ENCODE measurements around the gene CIBAR2.
A peak's percentile ranks its signal among the peaks of the same experiment; 100 is the strongest.

Gene CIBAR2

DNA sequence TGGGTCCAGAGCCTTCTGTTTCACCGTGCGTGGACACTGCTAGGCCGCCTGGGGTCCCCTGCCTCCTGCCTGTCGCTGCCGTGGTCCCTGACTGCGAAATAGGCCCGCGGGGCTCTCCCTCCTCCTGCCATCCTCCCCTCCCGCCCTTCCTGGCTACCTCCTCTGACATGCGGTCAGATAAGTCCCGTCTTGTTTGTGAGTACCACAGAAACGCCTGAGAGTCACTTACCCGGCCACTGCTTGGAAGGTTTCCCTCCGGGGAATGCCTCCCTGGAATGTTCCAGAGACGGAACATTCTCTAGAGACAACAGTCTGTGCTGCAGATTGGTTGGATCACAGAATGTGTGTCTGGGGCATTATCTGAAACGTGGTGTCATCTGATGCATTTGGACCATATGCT, 22.7 kb downstream of the CIBAR2 start:
- Mint-ChIP-seq H3K27me3 (peaks cover 47% of the 10 kb centered on the region), H3K27ac (no peak overlapping the region), H3K4me3 (no peak overlapping the region), H3K9me3 (no peaks in the 10 kb centered on the region), H3K4me1 (peaks cover 20% of the 10 kb centered on the region), H3K36me3 (no peaks in the 10 kb centered on the region)
- ATAC-seq, result no peak

DNA sequence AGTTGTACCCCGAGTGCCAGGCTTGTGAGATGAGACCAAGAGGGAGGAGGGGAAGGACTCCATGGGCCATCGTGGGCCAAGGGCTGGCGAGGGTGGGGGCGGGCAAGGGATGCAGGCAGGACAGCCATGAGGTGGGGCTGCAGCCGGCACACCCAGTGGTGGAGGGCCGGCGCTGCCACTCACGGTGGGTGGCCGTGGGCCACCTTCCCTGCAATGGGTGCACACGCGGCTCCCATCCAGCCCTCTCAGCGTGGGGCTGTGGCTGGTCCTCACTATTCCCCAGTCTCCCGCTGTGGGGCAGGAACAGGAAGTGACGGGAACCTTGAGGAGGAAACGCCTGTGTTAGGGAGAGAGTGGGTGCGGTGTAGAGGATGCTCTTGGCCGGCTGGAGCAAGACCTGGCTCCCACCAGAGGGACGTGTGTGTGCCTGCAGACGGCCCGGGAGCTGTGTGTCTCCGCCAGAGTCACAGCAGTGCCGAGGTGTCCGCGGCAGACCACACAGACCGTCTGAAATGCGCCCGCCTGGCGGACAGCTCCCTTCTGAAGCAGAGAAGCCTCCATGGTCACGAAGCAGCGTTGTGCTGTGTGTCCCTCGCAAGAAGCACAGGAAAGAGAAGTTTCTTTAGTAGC, 23.6 kb downstream of the CIBAR2 start:
- Mint-ChIP-seq H3K36me3 (no peaks in the 10 kb centered on the region), H3K27ac (no peak overlapping the region), H3K4me3 (no peak overlapping the region), H3K27me3 (peaks cover 41% of the 10 kb centered on the region), H3K4me1 (peaks cover 22% of the 10 kb centered on the region), H3K9me3 (no peaks in the 10 kb centered on the region)
- ATAC-seq, result no peak

DNA sequence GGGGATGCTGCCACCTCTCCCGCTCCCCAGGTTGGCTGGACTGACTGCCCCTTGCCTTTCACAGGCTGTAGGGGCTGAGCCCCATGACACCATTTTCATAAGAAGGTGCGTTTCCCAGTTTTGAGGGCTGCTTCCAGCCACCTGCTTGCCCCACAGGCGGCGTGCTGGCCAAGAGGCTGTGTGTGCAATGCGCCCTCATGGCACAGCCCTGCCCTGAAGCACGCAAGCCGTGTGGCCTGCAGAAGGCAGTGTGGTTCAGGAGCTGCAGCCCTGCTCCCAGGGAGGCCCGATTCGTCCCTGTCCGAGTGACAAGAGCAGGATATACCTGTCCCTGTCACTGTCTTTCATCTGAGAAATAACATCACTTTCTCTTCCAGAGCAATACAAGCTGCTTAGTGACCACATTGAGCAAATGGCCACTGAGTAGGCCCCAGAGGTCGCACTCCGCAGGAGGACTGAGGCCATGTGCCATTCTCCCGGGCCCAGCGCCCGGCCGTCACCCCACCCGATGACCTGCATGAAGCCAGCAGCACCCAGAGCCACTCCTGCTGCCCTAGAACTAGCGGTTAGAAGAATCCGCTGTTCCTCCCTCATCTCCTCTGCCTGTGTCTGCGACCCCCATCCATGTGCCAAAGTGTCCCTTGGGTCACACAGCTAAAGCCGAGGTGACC, 24.2 kb downstream of the CIBAR2 start:
- H3K27ac Mint-ChIP-seq, result no peak overlapping the region
- peaks cover 35% of the 10 kb centered on the region for H3K27me3 Mint-ChIP-seq
- no peak for ATAC-seq
- no peaks in the 10 kb centered on the region for H3K36me3 Mint-ChIP-seq
- no peak overlapping the region for H3K4me3 Mint-ChIP-seq
- peaks cover 29% of the 10 kb centered on the region for H3K4me1 Mint-ChIP-seq
- no peaks in the 10 kb centered on the region for H3K9me3 Mint-ChIP-seq

DNA sequence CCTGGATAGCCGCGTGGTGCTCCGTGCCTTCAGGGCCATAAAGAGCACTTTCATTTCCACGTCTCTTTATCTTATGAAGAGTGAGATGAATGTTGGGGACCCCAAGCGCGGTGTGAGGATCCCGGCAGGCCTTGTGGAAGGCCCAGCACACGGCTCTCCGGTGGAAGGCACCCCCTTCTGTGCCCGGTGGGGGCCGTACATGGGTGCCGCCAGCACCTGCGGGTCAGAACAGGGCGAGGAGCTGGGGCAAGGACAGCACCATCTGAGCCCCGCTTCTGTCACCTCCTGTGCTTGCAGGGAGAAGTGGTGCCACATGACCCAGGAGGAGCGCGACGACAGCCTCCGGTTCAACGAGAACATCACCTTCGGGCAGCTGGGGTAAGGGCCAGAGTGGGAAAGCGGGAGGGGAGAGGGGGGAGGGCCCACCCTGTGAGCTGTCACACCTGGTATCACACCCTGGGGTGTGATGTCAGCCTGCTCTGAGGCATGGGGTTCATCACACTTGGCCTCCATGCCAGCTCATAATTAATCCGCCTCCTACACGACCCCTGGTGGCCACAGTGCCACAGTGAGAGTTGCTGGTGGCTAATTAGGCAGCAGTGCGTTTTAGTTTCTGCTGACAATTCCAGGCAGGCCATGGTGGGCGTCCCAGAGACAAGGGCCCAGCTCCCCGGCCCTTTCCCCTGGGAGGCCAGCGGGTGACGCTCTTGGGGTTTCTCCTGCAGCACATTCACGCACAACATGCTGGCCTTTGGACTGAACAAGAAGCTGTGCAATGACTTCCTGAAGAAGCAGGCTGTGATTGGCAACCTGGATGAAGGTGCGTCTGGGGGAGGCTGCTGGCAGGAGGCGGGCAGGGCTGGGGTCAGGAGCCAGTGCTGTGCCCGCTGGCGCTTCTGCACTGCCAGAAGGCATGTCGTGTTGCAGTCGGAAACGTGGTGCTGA, 25.7 kb downstream of the CIBAR2 start:
- Mint-ChIP-seq H3K36me3 (no peaks in the 10 kb centered on the region), H3K4me1 (peaks cover 39% of the 10 kb centered on the region), H3K9me3 (no peaks in the 10 kb centered on the region), H3K4me3 (no peak overlapping the region), H3K27ac (no peak overlapping the region), H3K27me3 (peaks cover 35% of the 10 kb centered on the region)
- ATAC-seq, result peak; percentile 76

DNA sequence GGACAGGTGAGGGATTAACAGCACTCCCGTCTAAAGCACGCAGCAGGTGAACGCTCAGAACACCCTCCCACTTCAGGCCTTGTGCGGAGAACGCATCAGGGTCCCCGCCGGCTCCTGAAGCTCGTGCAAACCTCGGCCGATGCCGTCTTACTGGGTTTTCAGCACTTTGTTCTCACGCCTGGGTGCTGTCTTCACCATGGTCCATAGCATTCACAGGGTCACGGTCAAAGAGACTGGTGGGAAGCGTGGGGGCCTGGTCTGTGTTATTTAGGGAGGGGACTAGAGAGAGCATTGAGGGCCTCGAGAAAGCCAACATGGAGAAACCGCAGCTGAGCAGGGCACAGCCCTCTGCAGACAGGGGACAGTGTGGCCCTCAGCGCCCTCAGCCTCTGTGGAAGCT, 26.6 kb downstream of the CIBAR2 start:
- peaks cover 39% of the 10 kb centered on the region for H3K4me1 Mint-ChIP-seq
- ATAC-seq, result no peak
- H3K4me3 Mint-ChIP-seq, result no peak overlapping the region
- H3K36me3 Mint-ChIP-seq, result no peaks in the 10 kb centered on the region
- no peaks in the 10 kb centered on the region for H3K9me3 Mint-ChIP-seq
- no peak overlapping the region for H3K27ac Mint-ChIP-seq
- H3K27me3 Mint-ChIP-seq, result peaks cover 35% of the 10 kb centered on the region

DNA sequence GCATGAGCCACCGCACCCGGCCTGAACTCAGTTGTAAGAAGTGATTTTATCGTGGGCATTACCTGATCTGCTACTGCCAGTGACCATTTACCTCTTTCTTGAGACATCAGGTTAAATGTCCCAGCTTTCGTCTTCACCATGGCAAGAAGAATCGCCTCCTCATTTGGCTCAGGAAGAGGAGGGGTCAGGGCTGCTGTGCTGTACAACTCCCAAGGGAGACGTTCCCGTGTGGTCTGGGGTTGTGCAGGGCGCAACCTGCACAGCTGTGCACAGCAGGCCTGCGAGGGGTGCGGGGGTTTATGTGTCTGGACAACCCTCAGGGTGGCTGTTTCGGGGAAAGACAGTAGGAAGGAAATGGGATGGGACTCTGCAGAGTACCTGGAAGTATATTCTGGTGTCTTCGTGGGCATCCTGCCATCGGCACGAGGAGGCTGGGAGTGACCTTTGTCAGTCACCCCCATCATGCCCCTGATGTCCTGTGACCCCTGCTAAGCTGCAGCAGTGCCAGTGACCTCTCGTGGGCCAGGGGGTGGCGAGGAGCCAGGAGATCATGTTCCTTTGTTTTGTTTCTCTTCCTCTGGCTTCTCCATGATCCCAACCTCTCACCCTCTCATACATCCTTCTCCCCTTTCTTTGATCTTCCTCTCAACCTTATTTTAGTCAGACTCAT, 27.3 kb downstream of the CIBAR2 start:
- no peak for ATAC-seq
- no peaks in the 10 kb centered on the region for H3K9me3 Mint-ChIP-seq
- no peaks in the 10 kb centered on the region for H3K36me3 Mint-ChIP-seq
- no peak overlapping the region for H3K4me3 Mint-ChIP-seq
- H3K27me3 Mint-ChIP-seq, result peaks cover 29% of the 10 kb centered on the region
- H3K4me1 Mint-ChIP-seq, result peaks cover 39% of the 10 kb centered on the region
- H3K27ac Mint-ChIP-seq, result no peak overlapping the region

DNA sequence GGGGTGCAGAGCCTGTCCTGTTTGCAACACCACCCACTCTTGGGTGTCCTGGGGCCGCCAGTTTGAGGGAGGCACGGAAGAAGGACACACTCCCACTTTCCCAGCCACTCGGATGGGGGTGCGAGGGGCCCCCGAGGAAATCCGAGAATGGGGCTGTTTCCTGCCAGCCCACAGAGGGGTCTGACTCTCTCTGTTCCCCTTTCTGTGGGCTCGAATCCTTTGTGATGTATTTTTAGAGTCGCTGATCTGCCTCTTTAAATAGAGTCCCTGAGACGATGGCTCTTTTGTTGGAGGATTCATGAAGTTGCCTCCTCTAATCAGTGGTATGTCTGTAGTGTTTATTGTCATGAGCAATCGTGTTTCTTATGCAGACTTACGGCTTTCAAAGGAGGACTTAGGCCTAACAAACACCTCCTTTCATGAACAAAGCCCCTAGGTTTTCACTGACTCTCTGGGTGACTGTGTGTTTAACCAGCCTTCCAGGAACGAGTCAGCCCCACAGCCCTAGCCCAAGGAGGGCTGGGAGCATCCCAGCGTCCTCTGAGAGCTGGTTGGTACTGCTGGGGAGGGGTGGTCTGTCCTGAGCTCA, 29.1 kb downstream of the CIBAR2 start:
- ATAC-seq, result peak; percentile 21
- Mint-ChIP-seq H3K4me1 (peaks cover 39% of the 10 kb centered on the region), H3K4me3 (peak overlapping the region; percentile 27), H3K27ac (peak overlapping the region; percentile 29), H3K9me3 (no peaks in the 10 kb centered on the region), H3K27me3 (peaks cover 26% of the 10 kb centered on the region), H3K36me3 (no peaks in the 10 kb centered on the region)

DNA sequence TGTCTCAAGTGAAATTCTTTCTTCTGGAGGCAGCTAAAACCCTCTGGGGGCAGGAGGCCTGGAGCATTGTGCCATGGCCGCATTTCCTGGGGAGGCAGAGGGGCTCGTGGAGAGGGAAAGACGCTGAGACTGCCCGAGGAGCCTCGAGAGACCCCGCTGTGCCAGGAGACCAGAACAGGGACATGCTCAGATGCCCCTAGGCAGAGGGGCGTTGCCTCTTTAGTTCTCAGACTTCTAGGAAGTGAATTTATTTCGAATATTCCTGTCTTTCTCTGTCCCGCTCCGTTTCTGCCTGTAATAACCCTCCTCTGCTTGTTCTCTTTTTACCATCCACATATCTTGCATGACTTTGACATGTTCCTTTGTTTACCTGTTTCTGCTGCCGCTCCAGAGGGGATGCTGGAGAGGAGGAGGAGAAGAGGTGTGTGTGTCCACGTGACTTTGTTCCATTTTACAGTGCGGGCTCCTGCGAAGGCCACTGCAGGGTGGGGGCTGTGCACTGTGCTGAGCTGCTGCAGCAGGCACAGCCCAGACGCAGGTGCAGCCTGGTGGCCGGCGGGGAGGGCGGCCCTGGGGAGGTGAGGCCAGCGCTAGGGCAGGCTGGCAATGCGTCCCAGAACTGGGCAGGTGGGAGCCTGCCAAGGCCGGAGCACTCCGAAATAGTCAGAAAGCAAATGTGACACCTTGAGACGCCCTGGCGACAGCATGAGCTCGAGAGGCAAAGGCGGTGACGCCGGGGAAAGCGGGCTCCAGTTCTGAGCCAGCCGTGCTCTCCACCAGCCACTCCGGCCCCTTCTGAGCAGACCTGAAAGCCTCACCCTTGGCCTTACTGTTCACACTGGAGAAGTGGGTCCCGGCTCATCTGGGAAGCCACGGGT, 29.9 kb downstream of the CIBAR2 start:
- peak overlapping the region; percentile 27 for H3K4me3 Mint-ChIP-seq
- H3K27me3 Mint-ChIP-seq, result peaks cover 33% of the 10 kb centered on the region
- ATAC-seq, result peak; percentile 63
- H3K9me3 Mint-ChIP-seq, result no peaks in the 10 kb centered on the region
- peak overlapping the region; percentile 29 for H3K27ac Mint-ChIP-seq
- peaks cover 39% of the 10 kb centered on the region for H3K4me1 Mint-ChIP-seq
- H3K36me3 Mint-ChIP-seq, result no peaks in the 10 kb centered on the region

DNA sequence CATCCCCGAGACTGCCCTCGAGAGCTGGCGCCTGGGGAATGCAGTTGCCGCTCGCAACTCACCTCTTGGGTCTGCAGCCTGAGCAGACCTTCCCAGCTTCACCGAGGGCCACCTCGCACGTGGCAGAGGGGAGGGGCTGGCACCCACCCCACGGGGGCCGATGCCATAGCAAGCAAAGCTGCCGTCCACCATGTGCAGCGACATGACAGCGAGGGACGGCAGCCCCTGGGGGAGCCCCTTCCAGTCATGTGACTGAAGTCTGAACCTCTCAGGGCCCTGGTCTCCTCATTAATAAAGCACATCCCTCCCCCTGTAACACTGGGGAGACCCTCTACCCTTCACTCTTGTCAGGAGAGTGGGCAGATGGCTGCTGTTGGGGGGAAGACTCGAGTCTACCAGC, 30.5 kb downstream of the CIBAR2 start:
- Mint-ChIP-seq H3K27ac (no peak overlapping the region), H3K4me1 (peaks cover 40% of the 10 kb centered on the region), H3K4me3 (no peak overlapping the region), H3K27me3 (peaks cover 33% of the 10 kb centered on the region), H3K9me3 (no peaks in the 10 kb centered on the region), H3K36me3 (no peaks in the 10 kb centered on the region)
- ATAC-seq, result no peak

DNA sequence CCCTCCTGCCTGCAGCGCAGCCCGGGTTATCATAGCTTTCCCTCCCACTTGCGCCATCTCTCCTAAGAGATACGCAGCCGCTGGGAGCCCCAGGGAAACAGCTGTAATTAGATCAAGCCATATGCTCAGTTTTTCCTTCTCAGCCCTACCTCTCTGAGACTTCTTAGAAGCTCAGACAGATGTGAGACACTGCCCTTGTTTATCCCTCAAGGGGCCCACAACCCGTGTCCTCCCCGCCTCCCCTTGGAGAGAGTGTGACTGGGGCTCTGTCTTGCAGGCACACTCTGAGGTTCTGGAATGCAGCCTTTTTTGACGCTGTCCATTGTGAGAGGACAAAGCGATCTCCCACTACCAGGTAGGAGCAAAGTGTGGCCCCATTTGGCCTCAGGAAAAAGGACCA, 31.2 kb downstream of the CIBAR2 start:
- H3K36me3 Mint-ChIP-seq, result no peaks in the 10 kb centered on the region
- peaks cover 36% of the 10 kb centered on the region for H3K27me3 Mint-ChIP-seq
- no peak overlapping the region for H3K4me3 Mint-ChIP-seq
- H3K4me1 Mint-ChIP-seq, result peaks cover 38% of the 10 kb centered on the region
- H3K27ac Mint-ChIP-seq, result no peak overlapping the region
- ATAC-seq, result no peak
- H3K9me3 Mint-ChIP-seq, result no peaks in the 10 kb centered on the region

DNA sequence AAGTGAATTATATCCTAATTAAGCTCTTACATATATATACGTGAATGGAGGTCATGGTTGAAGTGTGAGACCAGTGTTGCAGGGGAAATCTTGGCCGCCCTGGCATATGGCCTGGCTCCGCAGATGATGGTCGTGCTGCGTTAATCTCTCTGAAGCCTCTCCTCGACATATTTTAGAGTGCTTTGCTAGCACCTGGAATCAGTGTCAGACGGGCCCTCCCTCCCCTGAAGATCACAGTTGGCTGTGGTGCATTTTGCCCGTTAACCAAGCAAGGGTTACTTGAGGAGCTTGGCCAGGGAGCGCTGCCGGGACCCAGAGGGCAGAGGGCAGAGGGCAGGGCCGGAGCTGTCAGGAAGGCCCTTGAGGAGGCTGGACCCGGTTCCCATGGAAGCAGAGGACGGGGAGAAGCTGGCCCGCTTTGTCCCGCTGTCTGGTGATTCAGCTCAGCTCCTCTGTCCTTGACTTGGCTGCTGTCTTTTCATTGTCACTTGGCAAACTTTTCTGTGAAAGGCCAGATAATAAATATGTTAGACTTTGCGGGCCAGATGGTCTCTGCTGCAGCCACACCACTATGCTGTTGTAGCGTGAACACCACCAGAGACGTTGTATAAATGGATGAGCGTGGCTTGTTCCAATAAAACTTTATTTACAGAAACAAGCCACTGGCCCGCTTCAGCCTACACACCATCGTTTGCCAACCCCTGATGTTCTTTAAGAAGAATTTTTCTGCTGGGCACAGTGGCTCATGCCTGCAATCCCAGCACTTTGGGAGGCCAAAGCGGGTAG, 32.3 kb downstream of the CIBAR2 start:
- H3K4me1 Mint-ChIP-seq, result peaks cover 32% of the 10 kb centered on the region
- no peak overlapping the region for H3K27ac Mint-ChIP-seq
- no peaks in the 10 kb centered on the region for H3K9me3 Mint-ChIP-seq
- H3K4me3 Mint-ChIP-seq, result no peak overlapping the region
- ATAC-seq, result no peak
- no peaks in the 10 kb centered on the region for H3K36me3 Mint-ChIP-seq
- peaks cover 34% of the 10 kb centered on the region for H3K27me3 Mint-ChIP-seq

DNA sequence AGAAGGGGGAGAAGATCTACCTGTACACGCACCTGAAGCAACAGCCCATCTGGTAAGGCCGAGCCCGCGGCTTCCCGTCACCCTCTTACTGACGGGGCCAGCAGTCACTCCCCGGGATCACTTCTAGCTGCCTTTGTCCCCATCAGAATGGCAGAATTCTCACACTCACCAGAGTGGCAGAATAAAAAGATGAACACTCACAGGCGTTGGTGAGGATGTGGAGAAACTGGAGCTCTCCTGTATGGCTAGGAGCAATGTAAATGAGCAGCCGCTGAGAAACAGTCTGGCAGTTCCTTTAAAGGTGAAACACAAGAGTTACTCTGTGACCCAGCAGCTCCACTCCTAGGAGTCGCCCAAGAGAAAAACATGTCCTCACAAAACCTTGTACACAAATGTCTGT, 33.3 kb downstream of the CIBAR2 start:
- no peak overlapping the region for H3K27ac Mint-ChIP-seq
- peaks cover 25% of the 10 kb centered on the region for H3K4me1 Mint-ChIP-seq
- peaks cover 6% of the 10 kb centered on the region for H3K36me3 Mint-ChIP-seq
- no peaks in the 10 kb centered on the region for H3K9me3 Mint-ChIP-seq
- no peak for ATAC-seq
- H3K4me3 Mint-ChIP-seq, result no peak overlapping the region
- H3K27me3 Mint-ChIP-seq, result peaks cover 36% of the 10 kb centered on the region

DNA sequence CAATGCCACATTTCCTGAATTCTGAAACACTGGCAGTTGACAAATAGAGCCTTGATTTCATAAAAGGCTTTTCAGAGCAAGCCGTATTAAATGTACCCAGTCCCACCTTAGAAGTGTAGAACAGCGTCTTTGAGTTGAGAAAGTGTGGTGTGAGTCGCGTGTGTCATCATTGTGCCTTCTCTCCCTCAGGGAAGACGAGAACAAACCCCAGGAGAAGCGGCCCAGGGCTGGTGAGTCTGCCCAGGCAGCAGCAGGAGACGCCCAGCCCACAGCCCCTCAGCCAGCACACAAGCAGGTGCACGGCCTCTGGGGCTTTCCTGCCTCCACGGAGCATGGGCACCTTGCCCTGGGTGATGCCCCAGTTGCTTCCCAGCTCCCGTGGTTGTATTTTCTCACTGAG, 34.0 kb downstream of the CIBAR2 start:
- H3K9me3 Mint-ChIP-seq, result no peaks in the 10 kb centered on the region
- no peak overlapping the region for H3K4me3 Mint-ChIP-seq
- H3K36me3 Mint-ChIP-seq, result peaks cover 11% of the 10 kb centered on the region
- no peak overlapping the region for H3K27ac Mint-ChIP-seq
- ATAC-seq, result no peak
- H3K4me1 Mint-ChIP-seq, result peaks cover 20% of the 10 kb centered on the region
- H3K27me3 Mint-ChIP-seq, result peaks cover 42% of the 10 kb centered on the region

Measured in stimulated activated memory B cell treated with anti-CD40 and anti-IgM and Interleukin-4, amounts not matched to agents 10 μg/mL and 1 μg/mL and 100 μg/mL, for 72 hours (primary cell).